GM12864 (cell line): ENCODE measurements around the gene OPRL1.

ENCODE experiments used
- DNase-seq: peaks from one replicate; pipeline ENCODE4 v3.0.0-alpha.2; 2011; ENCODE audit warnings: low read depth
- H3K4me3 ChIP-seq: 2 replicates; pipeline ENCODE4 v1.5.1; 2011; ENCODE audit warnings: mild to moderate bottlenecking, low read depth, low read length, control low read depth
- CTCF ChIP-seq: IDR thresholded peaks from 2 replicates; pipeline ENCODE4 v1.5.1; 2011; ENCODE audit warnings: low read depth, mild to moderate bottlenecking, moderate library complexity, low read length, control low read depth, inconsistent platforms; ENCODE audit errors: missing control alignments

OPRL1 gene

GRCh38 chr20:64106435-64106961 is 26.6 kb downstream of the OPRL1 start:
- no peak for DNase-seq
- no peak for TF ChIP-seq CTCF
- no peak overlapping the region for H3K4me3 ChIP-seq

- H3K4me3 ChIP-seq, result no peak within 1 kb of the TSS
- no peak for TF ChIP-seq CTCF
- DNase-seq, result no peak
These were observed 27.3 kb downstream of the OPRL1 start, which contains the start of gene NPBWR2 for GRCh38 chr20:64106981-64107735. Gene NPBWR2 (minus strand): TSS chr20:64107565. CDS start chr20:64106831, 734 bp downstream.

GRCh38 chr20:64107736-64108457 is 28.0 kb downstream of the OPRL1 start:
- no peak for DNase-seq
- H3K4me3 ChIP-seq, result no peak overlapping the region
- no peak for TF ChIP-seq CTCF

GRCh38 chr20:64108731-64109681 is 29.1 kb downstream of the OPRL1 start:
- DNase-seq, result no peak
- TF ChIP-seq CTCF, result no peak
- no peak overlapping the region for H3K4me3 ChIP-seq

- no peak for TF ChIP-seq CTCF
- no peak for DNase-seq
- H3K4me3 ChIP-seq, result no peak overlapping the region
These were observed 30.0 kb downstream of the OPRL1 start for GRCh38 chr20:64109831-64110391.

GRCh38 chr20:64110411-64111068 is 30.7 kb downstream of the OPRL1 start:
- H3K4me3 ChIP-seq, result no peak overlapping the region
- no peak for DNase-seq
- TF ChIP-seq CTCF, result no peak
